Rectal smooth muscle tissue (tissue), 1 donor: Measurements from ENCODE around the gene LBHD1.
"Not testable (repeated sequence)": the region's sequence is repeated elsewhere in the genome, so short reads cannot be mapped to it uniquely, and the experiment has no call there.

ENCODE experiments used
- H3K27ac ChIP-seq: one replicate; pipeline ENCODE4 v1.7.0; 2013; ENCODE audit warnings: low read depth, low read length, inconsistent platforms
- H3K27me3 ChIP-seq: one replicate; pipeline ENCODE4 v1.7.0; 2013; ENCODE audit warnings: low read length; ENCODE audit not compliant: control insufficient read depth, insufficient read depth
- H3K36me3 ChIP-seq: one replicate; pipeline ENCODE4 v1.7.0; 2013; ENCODE audit warnings: low read length; ENCODE audit not compliant: control insufficient read depth, insufficient read depth
- H3K4me1 ChIP-seq: one replicate; pipeline ENCODE4 v1.7.0; 2013; ENCODE audit warnings: low read length; ENCODE audit not compliant: control insufficient read depth, insufficient read depth
- H3K4me3 ChIP-seq: one replicate; pipeline ENCODE4 v1.7.0; 2013; ENCODE audit warnings: low read length
- H3K9ac ChIP-seq: one replicate; pipeline ENCODE4 v1.7.0; 2013; ENCODE audit warnings: low read length

The LBHD1 gene

GRCh38 chr11:62616957-62617356, 55.1 kb downstream of the LBHD1 start:
- not testable (repeated sequence) for H3K36me3 ChIP-seq, H3K27ac ChIP-seq, H3K4me1 ChIP-seq, H3K27me3 ChIP-seq, H3K4me3 ChIP-seq, H3K9ac ChIP-seq

DNA sequence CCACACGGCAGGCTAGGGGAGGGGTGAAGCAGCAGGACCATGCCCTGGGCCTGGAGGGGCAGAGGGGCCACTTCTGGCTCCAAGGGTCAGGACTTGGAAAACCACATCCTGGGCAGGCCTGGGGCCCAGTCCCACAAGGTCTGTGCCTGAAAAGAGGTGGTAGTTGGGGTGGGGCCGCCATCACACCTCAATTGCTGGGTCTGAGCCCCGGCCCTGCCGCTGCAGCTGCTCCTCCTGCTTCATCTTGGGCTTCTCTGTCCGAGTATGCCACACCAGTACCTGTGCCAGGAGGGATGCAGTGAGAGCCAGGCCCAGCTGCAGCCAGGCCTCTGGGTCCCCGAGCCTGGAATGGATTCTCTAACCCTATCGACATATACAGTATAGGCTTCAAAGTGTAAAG, 56.5 kb downstream of the LBHD1 start:
- H3K36me3 ChIP-seq = peaks cover 6% of the 10 kb centered on the region
- H3K27me3 ChIP-seq = no peaks in the 10 kb centered on the region
- no peak overlapping the region for H3K4me3 ChIP-seq
- H3K27ac ChIP-seq = no peak overlapping the region
- H3K9ac ChIP-seq = no peak overlapping the region
- peaks cover 9% of the 10 kb centered on the region for H3K4me1 ChIP-seq

GRCh38 chr11:62614275-62614674, 57.8 kb downstream of the LBHD1 start:
- Histone ChIP-seq H3K4me1 (peaks cover 10% of the 10 kb centered on the region), H3K36me3 (peaks cover 10% of the 10 kb centered on the region), H3K9ac (no peak overlapping the region), H3K27ac (no peak overlapping the region), H3K4me3 (no peak overlapping the region), H3K27me3 (no peaks in the 10 kb centered on the region)

DNA sequence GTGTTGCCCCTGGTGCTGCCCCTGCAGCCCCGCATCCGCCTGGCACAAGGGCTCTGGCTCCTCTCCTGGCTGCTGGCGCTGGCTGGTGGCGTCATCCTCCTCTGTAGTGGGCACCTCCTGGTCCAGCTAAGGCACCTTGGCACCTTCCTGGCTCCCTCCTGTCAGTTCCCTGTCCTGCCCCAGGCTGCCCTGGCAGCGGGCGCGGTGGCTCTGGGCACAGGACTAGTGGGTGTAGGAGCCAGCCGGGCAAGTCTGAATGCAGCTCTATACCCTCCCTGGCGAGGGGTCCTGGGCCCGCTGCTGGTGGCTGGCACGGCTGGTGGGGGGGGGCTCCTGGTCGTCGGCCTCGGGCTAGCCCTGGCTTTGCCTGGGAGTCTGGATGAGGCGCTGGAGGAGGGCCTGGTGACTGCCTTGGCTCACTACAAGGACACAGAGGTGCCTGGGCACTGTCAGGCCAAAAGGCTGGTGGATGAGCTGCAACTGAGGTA, 58.7 kb downstream of the LBHD1 start:
- no peak overlapping the region for H3K9ac ChIP-seq
- peaks cover 10% of the 10 kb centered on the region for H3K36me3 ChIP-seq
- peak overlapping the region; percentile 82 for H3K27ac ChIP-seq
- H3K4me3 ChIP-seq = peak overlapping the region; percentile 48
- H3K4me1 ChIP-seq = peaks cover 10% of the 10 kb centered on the region
- H3K27me3 ChIP-seq = no peaks in the 10 kb centered on the region
